MCF 10A (cell line): ENCODE data around the gene CAPRIN2. TPM values are rescaled to one million over a fixed set of nuclear protein-coding genes. Genes with fewer than 3 reads are reported as not detected.

ENCODE experiments used
- BruUV-seq: library from RNA; stranded (reverse); fragments of 400-500 nt; replicated peaks from 2 replicates; lab custom pipeline; 2021; lab: Mats Ljungman, UMichigan
- CTCF ChIA-PET: fragments of 300-600 bp; sonication (Branson Sonifier 250); formaldehyde crosslinking; extraction: SDS; loops from one replicate; lab custom pipeline; 2021; ENCODE audit warnings: antibody characterized with exemption, inconsistent platforms; lab: Yijun Ruan, JAX
- POLR2A ChIA-PET: fragments of 300-600, 350-650 bp; sonication (Branson Sonifier 250); formaldehyde crosslinking; extraction: SDS; loops from one replicate; lab custom pipeline; 2020; ENCODE audit warnings: antibody characterized with exemption, inconsistent platforms; lab: Yijun Ruan, JAX
- DNase-seq: peaks from one replicate; pipeline ENCODE4 v3.0.0-alpha.2; 2018; ENCODE audit not compliant: unreplicated experiment
- H3K27ac Mint-ChIP-seq: one replicate; pipeline ENCODE4 v1.8.0; 2022; ENCODE audit warnings: mild to moderate bottlenecking, low read depth, mixed read lengths; ENCODE audit not compliant: unreplicated experiment
- H3K27me3 Mint-ChIP-seq: one replicate; pipeline ENCODE4 v1.8.0; 2022; ENCODE audit warnings: mixed read lengths; ENCODE audit not compliant: insufficient read depth, unreplicated experiment
- H3K36me3 Mint-ChIP-seq: one replicate; pipeline ENCODE4 v1.8.0; 2022; ENCODE audit warnings: mild to moderate bottlenecking, moderate library complexity, mixed read lengths; ENCODE audit not compliant: insufficient read depth, unreplicated experiment
- H3K4me1 Mint-ChIP-seq: one replicate; pipeline ENCODE4 v1.8.0; 2022; ENCODE audit warnings: mixed read lengths; ENCODE audit not compliant: insufficient read depth, unreplicated experiment
- H3K4me3 Mint-ChIP-seq: one replicate; pipeline ENCODE4 v1.8.0; 2022; ENCODE audit warnings: mild to moderate bottlenecking, moderate library complexity, mixed read lengths; ENCODE audit not compliant: unreplicated experiment
- H3K9me3 Mint-ChIP-seq: one replicate; pipeline ENCODE4 v1.8.0; 2022; ENCODE audit warnings: mixed read lengths; ENCODE audit not compliant: unreplicated experiment
- CTCF ChIP-seq: fragments of 200-600 bp; IDR thresholded peaks from one replicate; pipeline ENCODE4 v1.8.0; 2022; ENCODE audit warnings: antibody characterized with exemption, mild to moderate bottlenecking; ENCODE audit not compliant: unreplicated experiment
- intact Hi-C: fragments of 100-400 bp; cut with micrococcal nuclease; formaldehyde crosslinking; loops from 2 replicates; pipeline ENCODE4 v1.14.1; 2022
- total RNA-seq: library from RNA; stranded (reverse); gene quantifications from 2 replicates; pipeline ENCODE4 v1.2.3, GENCODE V29; 2022

The CAPRIN2 gene
- total RNA-seq, 1 experiment from 2014 or later, result 33.0 TPM

GRCh38 chr12:30696486-30696885 lies 58.3 kb downstream of the CAPRIN2 start:
- CTCF ChIA-PET, result interaction anchor here (0.8 to 2.4 kb wide), 6 partner anchors 11 to 96 kb away, joined by 3 to 22 read pairs (median 4); partner anchors contain the start of gene CAPRIN2
- H3K27ac Mint-ChIP-seq, result peak overlapping the region; percentile 92
- BruUV-seq, result no TSS peak
- peak overlapping the region; percentile 93 for H3K4me3 Mint-ChIP-seq
- TF ChIP-seq CTCF, result no peak
- no peaks in the 10 kb centered on the region for H3K36me3 Mint-ChIP-seq
- H3K9me3 Mint-ChIP-seq, result no peaks in the 10 kb centered on the region
- no peak for DNase-seq
- intact Hi-C loops, result no loop called here
- peaks cover 22% of the 10 kb centered on the region for H3K4me1 Mint-ChIP-seq
- H3K27me3 Mint-ChIP-seq, result no peaks in the 10 kb centered on the region
- POLR2A ChIA-PET, result interaction anchor here (1.2 to 3.6 kb wide), 7 partner anchors 17 to 954 kb away, joined by 4 to 75 read pairs (median 26); partner anchors contain the start of gene CAPRIN2

- DNase-seq, result no peak
Observed at GRCh38 chr12:30696103-30696408, 58.7 kb downstream of the CAPRIN2 start.

GRCh38 chr12:30695199-30696102 lies 59.3 kb downstream of the CAPRIN2 start, which contains the start of gene IPO8:
TSS of gene IPO8 (minus strand) at chr12:30695869. CDS start at chr12:30695647, 222 bp downstream.
- intact Hi-C loops, result loop anchor here (1.0 to 2.0 kb wide), 2 partner anchors 59 to 100 kb away; partner anchors contain the start of gene CAPRIN2
- TSS peak; percentile 44 for BruUV-seq
- peaks cover 30% of the 10 kb centered on the region for H3K4me1 Mint-ChIP-seq
- POLR2A ChIA-PET, result interaction anchor here (0.6 to 3.6 kb wide), 24 partner anchors 9 to 1314 kb away, joined by 3 to 75 read pairs (median 4); partner anchors contain the start of genes CAPRIN2 and ERGIC2
- H3K9me3 Mint-ChIP-seq, result no peaks in the 10 kb centered on the region
- H3K27ac Mint-ChIP-seq, result peak within 1 kb of the TSS; percentile 92
- TF ChIP-seq CTCF, result peak; percentile 48
- CTCF ChIA-PET, result interaction anchor here (0.6 to 2.8 kb wide), 21 partner anchors 10 to 905 kb away, joined by 3 to 26 read pairs (median 3); partner anchors contain the start of gene CAPRIN2
- H3K36me3 Mint-ChIP-seq, result no peaks in the 10 kb centered on the region
- H3K27me3 Mint-ChIP-seq, result no peaks in the 10 kb centered on the region
- peak within 1 kb of the TSS; percentile 93 for H3K4me3 Mint-ChIP-seq
- peak; percentile 95 for DNase-seq

More at GRCh38 chr12:30696103-30696408, 58.7 kb downstream of the CAPRIN2 start:
- TSS peak; percentile 84 for BruUV-seq
- Mint-ChIP-seq H3K36me3 (no peaks in the 10 kb centered on the region), H3K9me3 (no peaks in the 10 kb centered on the region), H3K4me1 (peaks cover 26% of the 10 kb centered on the region), H3K4me3 (peak overlapping the region; percentile 93), H3K27ac (peak overlapping the region; percentile 92), H3K27me3 (no peaks in the 10 kb centered on the region)
- POLR2A ChIA-PET, result interaction anchor here (0.6 to 3.6 kb wide), 16 partner anchors 10 to 1315 kb away, joined by 3 to 75 read pairs (median 6); partner anchors contain the start of genes CAPRIN2 and ERGIC2
- intact Hi-C loops, result no loop called here
- TF ChIP-seq CTCF, result no peak
- CTCF ChIA-PET, result interaction anchor here (0.6 to 2.8 kb wide), 15 partner anchors 14 to 904 kb away, joined by 3 to 26 read pairs (median 4); partner anchors contain the start of gene CAPRIN2
